GM18498 (cell line): ENCODE measurements around the gene ANTKMT.

Experiments
- ATAC-seq: cut with Tn5 transposase; IDR thresholded peaks from one replicate; pipeline ENCODE4 v1.9.1; 2021; ENCODE audit warnings: mild to moderate bottlenecking, moderate library complexity; ENCODE audit not compliant: unreplicated experiment

ANTKMT gene

GRCh38 chr16:695355-696089 is 25.4 kb upstream of the ANTKMT start:
- no peak for ATAC-seq

GRCh38 chr16:698911-699671 is 21.9 kb upstream of the ANTKMT start:
- ATAC-seq: no peak

- ATAC-seq: no peak
Measured at GRCh38 chr16:700684-701584, 20.0 kb upstream of the ANTKMT start.

- ATAC-seq: no peak
Measured at GRCh38 chr16:702341-702740, 18.6 kb upstream of the ANTKMT start.

- ATAC-seq: no peak
Measured at GRCh38 chr16:703406-703805, 17.5 kb upstream of the ANTKMT start.

- no peak for ATAC-seq
Measured at GRCh38 chr16:704047-704446, 16.9 kb upstream of the ANTKMT start.

- no peak for ATAC-seq
Measured at GRCh38 chr16:704552-705380, 16.2 kb upstream of the ANTKMT start.

- ATAC-seq: no peak
Measured at GRCh38 chr16:705431-706188, 15.3 kb upstream of the ANTKMT start, which contains the start of gene FBXL16. Gene FBXL16 (minus strand): TSS chr16:705801. CDS start chr16:697405, 8,396 bp downstream.

GRCh38 chr16:706189-707061 is 14.5 kb upstream of the ANTKMT start:
- no peak for ATAC-seq

- no peak for ATAC-seq
Measured at GRCh38 chr16:707062-707538, 13.8 kb upstream of the ANTKMT start.

- ATAC-seq: no peak
Measured at GRCh38 chr16:708019-708418, 12.9 kb upstream of the ANTKMT start.

- no peak for ATAC-seq
Measured at GRCh38 chr16:708959-709358, 12.0 kb upstream of the ANTKMT start.

- ATAC-seq: no peak
Measured at GRCh38 chr16:709566-710499, 11.1 kb upstream of the ANTKMT start.

- no peak for ATAC-seq
Measured at GRCh38 chr16:710500-711075, 10.4 kb upstream of the ANTKMT start.

GRCh38 chr16:711084-711483 is 9.9 kb upstream of the ANTKMT start:
- ATAC-seq: no peak

GRCh38 chr16:711548-712320 is 9.2 kb upstream of the ANTKMT start:
- peak; percentile 42 for ATAC-seq
